Left lung (tissue), 10 donors: ENCODE results near the gene HEXIM2. TPM values are rescaled to one million over a fixed set of nuclear protein-coding genes. Genes with fewer than 3 reads are reported as not detected.

ENCODE experiments used
- ATAC-seq: fragments of 200-7000 bp; cut with Tn5 transposase; one replicate; pipeline ENCODE4 v1.9.1; 2020; ENCODE audit warnings: moderate library complexity
- DNase-seq, 4 donors: peaks; one replicate each; pipeline ENCODE4 v3.0.0-alpha.2; 2013 to 2020
- H3K27ac ChIP-seq, 2 donors: fragments of 200-600 bp; sonication (generic) in 1 of 2; one replicate each; pipeline versions ENCODE4 v1.5.0 to v1.8.0; 2020 to 2021
- H3K27me3 ChIP-seq, 2 donors: fragments of 200-600 bp; sonication (generic) in 1 of 2; one replicate each; pipeline versions ENCODE4 v1.5.0 to v1.8.0; 2020 to 2021
- H3K36me3 ChIP-seq, 2 donors: fragments of 200-600 bp; sonication (generic) in 1 of 2; one replicate each; pipeline versions ENCODE4 v1.5.0 to v1.8.0; 2020 to 2021
- H3K4me1 ChIP-seq, 2 donors: fragments of 200-600 bp; one replicate each; pipeline ENCODE4 v1.8.0; 2021
- H3K4me3 ChIP-seq, 2 donors: fragments of 200-600 bp; sonication (generic) in 1 of 2; one replicate each; pipeline versions ENCODE4 v1.5.0 to v1.8.0; 2020 to 2021; ENCODE audit warnings: mild to moderate bottlenecking in 1 of 2
- H3K9me3 ChIP-seq, 2 donors: fragments of 200-600 bp; sonication (generic) in 1 of 2; one replicate each; pipeline versions ENCODE4 v1.5.0 to v1.8.0; 2020 to 2021
- intact Hi-C, 2 donors: fragments of 100-400 bp; cut with DNase I; formaldehyde crosslinking; loops; one replicate each; pipeline versions ENCODE4 v1.11.2 to v1.14.2; 2022
- polyA plus RNA-seq, 6 donors: library from polyadenylated mRNA; unstranded; fragments of 120-200 nt; gene quantifications; one replicate each; pipeline ENCODE4 v1.2.1, GENCODE V29; 2013; ENCODE audit not compliant: insufficient read length in 6 of 6
- total RNA-seq, 2 donors: library from RNA; stranded (reverse); fragmentation: NEBNext Ultra II Directional; extraction: Animal tissue kit (Norgen Biotek cat#: 25700); gene quantifications; one replicate each; pipeline ENCODE4 v1.2.1, GENCODE V29; 2021
- TF ChIP-seq, protein P1 (sequence below), 2 donors: fragments of 200-600 bp; sonication (generic) in 1 of 2; IDR thresholded peaks; one replicate each; pipeline versions ENCODE4 v1.5.0 to v1.8.0; 2021; ENCODE audit warnings: antibody characterized with exemption in 2 of 2
- donor health status: DM: no; HTN: yes; CAD: no.
- donor health status: DM: no; HTN: no; CAD: no.

The HEXIM2 gene
- total and polyA plus RNA-seq, 8 donors = 5.4 to 10.9 (median 8.7) TPM

DNA sequence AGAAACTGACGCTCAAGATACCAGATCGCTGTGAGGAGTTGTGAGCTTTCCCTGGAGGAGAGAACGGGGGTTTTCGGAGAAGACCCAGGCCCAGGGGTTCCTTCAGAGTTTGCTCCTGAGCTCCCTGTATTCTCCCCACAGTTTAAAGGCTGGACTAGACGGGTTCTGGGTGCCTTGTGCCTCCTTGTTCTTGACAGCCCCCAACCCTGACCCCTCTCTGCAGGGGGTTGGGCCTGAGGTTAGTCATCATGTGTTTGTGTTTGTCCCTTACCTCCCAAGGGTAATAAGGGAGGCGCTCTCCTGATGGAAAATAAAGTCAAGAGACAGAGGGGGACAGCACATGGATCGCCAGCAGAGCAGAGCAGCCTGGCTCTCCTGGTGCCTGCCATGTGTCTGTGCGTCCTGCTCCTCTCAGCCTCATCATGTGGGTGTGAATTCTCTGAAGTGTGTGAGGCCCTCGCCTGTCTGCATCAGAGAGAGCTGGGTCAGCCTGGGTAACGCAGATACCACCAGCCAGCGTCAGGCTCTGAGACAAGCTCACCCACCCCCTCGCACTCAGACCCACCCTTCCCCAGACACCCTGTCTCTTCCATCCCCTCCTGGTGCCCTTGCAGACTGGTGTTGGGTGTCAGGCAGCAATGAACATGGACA lies 8.7 kb downstream of the HEXIM2 start:
- peaks cover 20 to 43% of the 10 kb centered on the region in 2 donors for H3K4me1 ChIP-seq
- TF ChIP-seq, protein P1, sequence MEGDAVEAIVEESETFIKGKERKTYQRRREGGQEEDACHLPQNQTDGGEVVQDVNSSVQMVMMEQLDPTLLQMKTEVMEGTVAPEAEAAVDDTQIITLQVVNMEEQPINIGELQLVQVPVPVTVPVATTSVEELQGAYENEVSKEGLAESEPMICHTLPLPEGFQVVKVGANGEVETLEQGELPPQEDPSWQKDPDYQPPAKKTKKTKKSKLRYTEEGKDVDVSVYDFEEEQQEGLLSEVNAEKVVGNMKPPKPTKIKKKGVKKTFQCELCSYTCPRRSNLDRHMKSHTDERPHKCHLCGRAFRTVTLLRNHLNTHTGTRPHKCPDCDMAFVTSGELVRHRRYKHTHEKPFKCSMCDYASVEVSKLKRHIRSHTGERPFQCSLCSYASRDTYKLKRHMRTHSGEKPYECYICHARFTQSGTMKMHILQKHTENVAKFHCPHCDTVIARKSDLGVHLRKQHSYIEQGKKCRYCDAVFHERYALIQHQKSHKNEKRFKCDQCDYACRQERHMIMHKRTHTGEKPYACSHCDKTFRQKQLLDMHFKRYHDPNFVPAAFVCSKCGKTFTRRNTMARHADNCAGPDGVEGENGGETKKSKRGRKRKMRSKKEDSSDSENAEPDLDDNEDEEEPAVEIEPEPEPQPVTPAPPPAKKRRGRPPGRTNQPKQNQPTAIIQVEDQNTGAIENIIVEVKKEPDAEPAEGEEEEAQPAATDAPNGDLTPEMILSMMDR (IDR thresholded peaks at IDR 0.05) = no peak
- peak overlapping the region; percentile 84 to 91 for H3K27ac ChIP-seq
- intact Hi-C loops = no loop called here
- no peaks in the 10 kb centered on the region for H3K9me3 ChIP-seq
- no peak overlapping the region for H3K4me3 ChIP-seq
- DNase-seq (peak in 1 of 4 donors; percentile 24), ATAC-seq (no peak)
- H3K27me3 ChIP-seq = no peaks in the 10 kb centered on the region
- H3K36me3 ChIP-seq = peaks cover 0 to 8% of the 10 kb centered on the region in 2 donors

DNA sequence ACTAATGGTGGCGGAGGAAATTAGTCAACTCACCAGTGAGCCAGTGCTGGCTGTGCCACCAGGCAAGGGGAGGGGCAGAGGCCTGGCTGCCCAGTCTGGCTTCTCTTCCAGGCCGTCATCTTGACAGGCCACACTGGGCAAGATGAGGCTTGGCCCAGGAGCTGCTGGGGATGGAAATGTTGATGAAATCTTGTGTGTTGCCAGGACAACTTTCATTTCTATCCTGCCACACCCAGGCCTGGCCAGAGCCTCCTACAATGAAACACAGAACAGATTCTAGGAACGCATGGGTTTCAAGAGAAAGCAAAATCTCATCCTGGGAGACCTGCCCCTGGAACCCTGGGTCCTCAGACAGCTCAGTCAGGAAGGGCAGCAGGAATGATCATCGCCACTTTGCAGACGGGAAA lies 9.3 kb downstream of the HEXIM2 start:
- no peaks in the 10 kb centered on the region for H3K27me3 ChIP-seq
- peaks cover 0 to 8% of the 10 kb centered on the region in 2 donors for H3K36me3 ChIP-seq
- TF ChIP-seq, protein P1 (IDR thresholded peaks at IDR 0.05) = no peak
- H3K9me3 ChIP-seq = no peaks in the 10 kb centered on the region
- intact Hi-C loops = no loop called here
- peaks cover 20 to 47% of the 10 kb centered on the region in 2 donors for H3K4me1 ChIP-seq
- ATAC-seq (peak; percentile 66), DNase-seq (peak in 2 of 4 donors; percentile 56 to 73)
- peak overlapping the region in 1 of 2 donors; percentile 31 for H3K4me3 ChIP-seq
- peak overlapping the region; percentile 84 to 91 for H3K27ac ChIP-seq

DNA sequence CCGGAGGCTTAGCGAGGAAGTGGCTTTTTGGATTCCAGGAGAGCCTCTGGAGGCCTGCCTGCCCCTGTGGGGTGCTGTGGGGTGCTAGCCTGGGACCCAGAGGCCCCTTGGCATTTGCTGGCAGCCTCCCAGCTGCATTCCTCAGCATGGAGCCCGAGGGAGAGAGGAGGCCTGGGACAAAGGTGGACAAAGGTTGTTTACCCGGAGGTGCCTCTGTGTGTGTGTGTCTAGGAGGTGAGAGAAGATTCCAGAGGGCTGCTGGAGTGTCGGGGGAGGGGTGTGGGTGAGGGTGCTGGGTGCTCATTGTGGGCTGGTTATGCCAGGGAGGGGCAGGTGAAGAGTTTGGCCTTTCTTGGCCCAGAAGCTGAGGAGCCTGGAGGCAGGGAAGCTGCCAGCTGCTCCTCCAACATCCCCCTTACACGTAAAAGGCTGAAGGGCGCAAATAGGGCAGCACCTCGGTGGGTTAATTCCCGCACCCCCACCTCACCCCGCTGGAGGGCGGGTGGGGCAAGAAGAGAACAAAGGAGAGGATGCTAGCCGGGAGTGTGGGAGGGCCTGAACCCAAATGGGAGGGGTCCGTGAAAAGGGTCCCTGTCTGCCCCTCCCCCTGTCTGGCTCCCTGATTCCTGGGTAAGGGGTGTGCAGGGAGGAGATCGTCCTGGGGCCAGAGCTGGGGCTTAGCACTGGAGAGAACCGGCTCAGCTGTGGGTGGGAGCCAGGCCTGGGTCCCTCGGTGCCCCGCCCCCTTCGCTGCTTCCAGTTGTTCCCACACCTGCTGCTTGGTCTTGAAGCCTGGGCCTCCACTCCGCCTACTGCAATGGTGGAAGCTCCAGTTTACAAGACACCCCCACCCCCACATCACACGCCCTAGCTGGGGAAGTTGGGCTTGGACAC lies 9.9 kb downstream of the HEXIM2 start:
- TF ChIP-seq, protein P1 (IDR thresholded peaks at IDR 0.05) = no peak
- ATAC-seq (peak; percentile 76), DNase-seq (peak in 3 of 4 donors; percentile 77 to 80 (median 80))
- Histone ChIP-seq H3K4me3 (peak overlapping the region in 1 of 2 donors; percentile 31), H3K9me3 (no peaks in the 10 kb centered on the region), H3K4me1 (peaks cover 20 to 53% of the 10 kb centered on the region in 2 donors), H3K36me3 (peaks cover 0 to 8% of the 10 kb centered on the region in 2 donors), H3K27ac (peak overlapping the region; percentile 84 to 91), H3K27me3 (no peaks in the 10 kb centered on the region)
- intact Hi-C loops = no loop called here

- no peaks in the 10 kb centered on the region for H3K27me3 ChIP-seq
- TF ChIP-seq, protein P1 (IDR thresholded peaks at IDR 0.05) = no peak
- intact Hi-C loops = no loop called here
- H3K27ac ChIP-seq = peak overlapping the region; percentile 84 to 91
- H3K4me3 ChIP-seq = peak overlapping the region in 1 of 2 donors; percentile 31
- ATAC-seq (no peak), DNase-seq (no peak)
- H3K9me3 ChIP-seq = no peaks in the 10 kb centered on the region
- H3K36me3 ChIP-seq = peaks cover 0 to 8% of the 10 kb centered on the region in 2 donors
- peaks cover 20 to 54% of the 10 kb centered on the region in 2 donors for H3K4me1 ChIP-seq
Observed at GRCh38 chr17:45172232-45172540, 10.5 kb downstream of the HEXIM2 start.
